Stomach (tissue), 4 donors: ENCODE data around the gene FNBP1.
"Not testable (repeated sequence)": the region's sequence is repeated elsewhere in the genome, so short reads cannot be mapped to it uniquely, and the experiment has no call there.

Experiments used
- CTCF ChIP-seq, 7 experiments: fragments of 450-650 bp in 4 of 7; fragments of 200-600 bp in 3 of 7; sonication (generic) in 3 of 7; IDR thresholded peaks; one replicate each; pipeline ENCODE4 v1.5.1; 2016 to 2019; ENCODE audit warnings: antibody characterized with exemption in 7 of 7, control low read depth in 2 of 7, mild to moderate bottlenecking in 1 of 7
- EP300 ChIP-seq: sonication (generic); formaldehyde crosslinking; IDR thresholded peaks from one replicate; pipeline ENCODE4 v1.6.1; 2017; ENCODE audit warnings: antibody characterized with exemption
- POLR2A ChIP-seq, 4 donors: fragments of 450-650 bp; IDR thresholded peaks; one replicate each; pipeline ENCODE4 v1.6.1; 2016; ENCODE audit warnings: antibody characterized with exemption in 4 of 4, control low read depth in 2 of 4, mild to moderate bottlenecking in 1 of 4, moderate library complexity in 1 of 4
- POLR2AphosphoS5 ChIP-seq, 3 donors: sonication (generic); formaldehyde crosslinking; IDR thresholded peaks; one replicate each; pipeline ENCODE4 v1.6.1; 2016; ENCODE audit warnings: antibody characterized with exemption in 3 of 3

- TF ChIP-seq CTCF (IDR thresholded peaks at IDR 0.05); POLR2A (IDR thresholded peaks at IDR 0.05); EP300; POLR2AphosphoS5 (IDR thresholded peaks at IDR 0.05): not testable (repeated sequence)
Measured at GRCh38 chr9:129937879-129938278, 105.1 kb downstream of the FNBP1 start.
